GM15510 (cell line): ENCODE measurements around the gene USP22.

Experiments
- POLR2A ChIP-seq: IDR thresholded peaks from 3 replicates; pipeline ENCODE4 v1.6.1; 2011; ENCODE audit warnings: borderline replicate concordance; ENCODE audit not compliant: insufficient read length; ENCODE audit errors: extremely low read depth

The USP22 gene

GRCh38 chr17:21014498-21014897, 28.3 kb downstream of the USP22 start:
- TF ChIP-seq POLR2A, result peak; percentile 12

- no peak for TF ChIP-seq POLR2A
Measured at GRCh38 chr17:21013983-21014382, 28.8 kb downstream of the USP22 start.

- no peak for TF ChIP-seq POLR2A
Measured at GRCh38 chr17:21012736-21013135, 30.1 kb downstream of the USP22 start.

GRCh38 chr17:21010705-21011596, 31.9 kb downstream of the USP22 start:
- no peak for TF ChIP-seq POLR2A

- TF ChIP-seq POLR2A, result no peak
Measured at GRCh38 chr17:21008992-21009671, 33.7 kb downstream of the USP22 start.

- no peak for TF ChIP-seq POLR2A
Measured at GRCh38 chr17:21008160-21008915, 34.5 kb downstream of the USP22 start.

- TF ChIP-seq POLR2A, result no peak
Measured at GRCh38 chr17:21007646-21008045, 35.2 kb downstream of the USP22 start.

GRCh38 chr17:21005803-21006202, 37.0 kb downstream of the USP22 start:
- no peak for TF ChIP-seq POLR2A

- TF ChIP-seq POLR2A, result no peak
Measured at GRCh38 chr17:21005367-21005766, 37.4 kb downstream of the USP22 start.

GRCh38 chr17:21004016-21004930, 38.5 kb downstream of the USP22 start:
- TF ChIP-seq POLR2A, result peak; percentile 19

GRCh38 chr17:21003007-21003621, 39.7 kb downstream of the USP22 start:
- TF ChIP-seq POLR2A, result no peak

- no peak for TF ChIP-seq POLR2A
Measured at GRCh38 chr17:21002309-21003006, 40.4 kb downstream of the USP22 start.

GRCh38 chr17:21001813-21002221, 41.0 kb downstream of the USP22 start:
- TF ChIP-seq POLR2A, result no peak
